ENCODE data around the gene NAALADL2.

DNA sequence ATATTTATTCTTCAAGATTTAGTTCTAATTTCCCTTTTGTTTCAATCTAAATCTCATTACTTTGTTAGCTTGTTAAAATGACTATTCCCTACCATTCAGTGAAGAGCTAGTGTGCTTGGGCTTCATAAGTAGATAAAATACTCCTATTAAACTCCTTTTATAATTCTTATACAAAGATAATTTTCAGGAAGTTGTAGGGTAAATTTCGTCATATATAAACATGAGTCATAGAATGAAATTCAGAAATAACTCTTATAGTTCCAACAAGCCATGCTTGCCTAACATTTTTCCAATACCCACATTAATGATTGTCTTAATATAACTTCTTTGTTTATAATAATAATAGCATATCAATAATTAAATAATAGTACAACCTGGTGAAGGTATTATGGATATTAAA is 407.3 kb downstream of the NAALADL2 start:
- TF ChIP-seq, protein P1, sequence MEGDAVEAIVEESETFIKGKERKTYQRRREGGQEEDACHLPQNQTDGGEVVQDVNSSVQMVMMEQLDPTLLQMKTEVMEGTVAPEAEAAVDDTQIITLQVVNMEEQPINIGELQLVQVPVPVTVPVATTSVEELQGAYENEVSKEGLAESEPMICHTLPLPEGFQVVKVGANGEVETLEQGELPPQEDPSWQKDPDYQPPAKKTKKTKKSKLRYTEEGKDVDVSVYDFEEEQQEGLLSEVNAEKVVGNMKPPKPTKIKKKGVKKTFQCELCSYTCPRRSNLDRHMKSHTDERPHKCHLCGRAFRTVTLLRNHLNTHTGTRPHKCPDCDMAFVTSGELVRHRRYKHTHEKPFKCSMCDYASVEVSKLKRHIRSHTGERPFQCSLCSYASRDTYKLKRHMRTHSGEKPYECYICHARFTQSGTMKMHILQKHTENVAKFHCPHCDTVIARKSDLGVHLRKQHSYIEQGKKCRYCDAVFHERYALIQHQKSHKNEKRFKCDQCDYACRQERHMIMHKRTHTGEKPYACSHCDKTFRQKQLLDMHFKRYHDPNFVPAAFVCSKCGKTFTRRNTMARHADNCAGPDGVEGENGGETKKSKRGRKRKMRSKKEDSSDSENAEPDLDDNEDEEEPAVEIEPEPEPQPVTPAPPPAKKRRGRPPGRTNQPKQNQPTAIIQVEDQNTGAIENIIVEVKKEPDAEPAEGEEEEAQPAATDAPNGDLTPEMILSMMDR (IDR thresholded peaks at IDR 0.05 in 4 of 5, conservative IDR thresholded peaks at IDR 0.05 in 1 of 5) = no peak
- no peak for TF ChIP-seq POLR2A (IDR thresholded peaks at IDR 0.05)

Measured in gastrocnemius medialis (tissue), 4 donors.